KMS-11 (cell line): ENCODE measurements around the gene ACD.

ENCODE experiments used
- H2AFZ ChIP-seq: fragments of 200-600 bp; sonication (generic); 2 replicates; pipeline ENCODE4 v1.6.1; 2016; ENCODE audit warnings: antibody characterized with exemption, mixed run types, low read depth
- H3K27ac ChIP-seq: fragments of 200-600 bp; sonication (generic); 2 replicates; pipeline ENCODE4 v1.6.1; 2016; ENCODE audit warnings: mild to moderate bottlenecking, mixed run types
- H3K27me3 ChIP-seq: fragments of 200-600 bp; sonication (generic); 2 replicates; pipeline ENCODE4 v1.6.1; 2017; ENCODE audit warnings: mild to moderate bottlenecking, low read depth, mixed run types, moderate library complexity; ENCODE audit not compliant: insufficient read depth
- H3K36me3 ChIP-seq: fragments of 200-600 bp; sonication (generic); 2 replicates; pipeline ENCODE4 v1.6.1; 2017; ENCODE audit warnings: mild to moderate bottlenecking, mixed run types; ENCODE audit not compliant: insufficient read depth
- H3K4me1 ChIP-seq: fragments of 200-600 bp; sonication (generic); 2 replicates; pipeline ENCODE4 v1.6.1; 2016; ENCODE audit warnings: mild to moderate bottlenecking, low read depth, mixed run types; ENCODE audit not compliant: poor library complexity, severe bottlenecking
- H3K4me2 ChIP-seq: fragments of 200-600 bp; sonication (generic); 2 replicates; pipeline ENCODE4 v1.7.0; 2016; ENCODE audit warnings: mild to moderate bottlenecking, mixed run types
- H3K4me3 ChIP-seq: fragments of 200-600 bp; sonication (generic); IDR thresholded peaks from 2 replicates; pipeline ENCODE4 v1.6.1; 2017; ENCODE audit warnings: low read depth, low read length, mixed read lengths; ENCODE audit not compliant: insufficient read depth
- H3K79me2 ChIP-seq: fragments of 200-600 bp; sonication (generic); 2 replicates; pipeline ENCODE4 v1.6.1; 2016; ENCODE audit warnings: low read depth, mixed run types; ENCODE audit not compliant: insufficient read depth
- H3K9ac ChIP-seq: fragments of 200-600 bp; sonication (generic); 2 replicates; pipeline ENCODE4 v1.6.1; 2016; ENCODE audit warnings: mild to moderate bottlenecking, mixed run types
- H4K20me1 ChIP-seq: fragments of 200-600 bp; sonication (generic); 2 replicates; pipeline ENCODE4 v1.6.1; 2016; ENCODE audit warnings: mild to moderate bottlenecking, mixed run types; ENCODE audit not compliant: insufficient read depth
- CTCF ChIP-seq: fragments of 200-600 bp; sonication (generic); conservative IDR thresholded peaks from 2 replicates; pipeline ENCODE4 v1.6.1; 2017; ENCODE audit warnings: low read depth, mild to moderate bottlenecking, antibody characterized with exemption, low read length, moderate library complexity, mixed read lengths

The ACD gene

GRCh38 chr16:67654403-67654911 lies 5.6 kb downstream of the ACD start:
- Histone ChIP-seq H3K27ac (no peak overlapping the region), H3K79me2 (no peaks in the 10 kb centered on the region), H3K9ac (no peak overlapping the region), H4K20me1 (no peaks in the 10 kb centered on the region), H3K4me2 (no peak overlapping the region), H3K27me3 (no peaks in the 10 kb centered on the region), H3K36me3 (no peaks in the 10 kb centered on the region; the same call in 1 of the 2 replicates), H3K4me1 (peaks cover 3% of the 10 kb centered on the region), H2AFZ (no peak overlapping the region), H3K4me3 (no peak overlapping the region)
- no peak for TF ChIP-seq CTCF

- Histone ChIP-seq H2AFZ (no peak overlapping the region), H4K20me1 (no peaks in the 10 kb centered on the region), H3K4me2 (no peak overlapping the region), H3K27me3 (no peaks in the 10 kb centered on the region), H3K79me2 (no peaks in the 10 kb centered on the region), H3K4me3 (no peak overlapping the region), H3K36me3 (no peaks in the 10 kb centered on the region; the same call in 1 of the 2 replicates), H3K27ac (no peak overlapping the region), H3K4me1 (peaks cover 2% of the 10 kb centered on the region), H3K9ac (no peak overlapping the region)
- no peak for TF ChIP-seq CTCF
Observed at GRCh38 chr16:67653789-67654402, 6.2 kb downstream of the ACD start.

- no peak overlapping the region for H3K4me3 ChIP-seq
- H3K27ac ChIP-seq = no peak overlapping the region
- H3K36me3 ChIP-seq = no peaks in the 10 kb centered on the region; the same call in 1 of the 2 replicates
- no peaks in the 10 kb centered on the region for H4K20me1 ChIP-seq
- H3K27me3 ChIP-seq = no peaks in the 10 kb centered on the region
- no peak overlapping the region for H3K9ac ChIP-seq
- no peak for TF ChIP-seq CTCF
- H3K4me1 ChIP-seq = no peaks in the 10 kb centered on the region
- no peak overlapping the region for H3K4me2 ChIP-seq
- no peak overlapping the region for H2AFZ ChIP-seq
- no peaks in the 10 kb centered on the region for H3K79me2 ChIP-seq
Observed at GRCh38 chr16:67653128-67653788, 6.8 kb downstream of the ACD start.

- no peaks in the 10 kb centered on the region for H3K4me1 ChIP-seq
- H3K9ac ChIP-seq = no peak overlapping the region
- H3K79me2 ChIP-seq = no peaks in the 10 kb centered on the region
- TF ChIP-seq CTCF = no peak
- H2AFZ ChIP-seq = no peak overlapping the region
- no peak overlapping the region for H3K4me2 ChIP-seq
- no peaks in the 10 kb centered on the region; the same call in 1 of the 2 replicates for H3K36me3 ChIP-seq
- no peaks in the 10 kb centered on the region for H4K20me1 ChIP-seq
- H3K27ac ChIP-seq = no peak overlapping the region
- no peak overlapping the region for H3K4me3 ChIP-seq
- no peaks in the 10 kb centered on the region for H3K27me3 ChIP-seq
Observed at GRCh38 chr16:67652578-67653127, 7.4 kb downstream of the ACD start.
